Measurements from ENCODE around the gene GNPNAT1. TPM values are rescaled to one million over a fixed set of nuclear protein-coding genes. Genes with fewer than 3 reads are reported as not detected.

GNPNAT1 gene
- total and polyA plus RNA-seq, 2 of the 8 experiments (the other 6 are each of a cell fraction or from before 2014, with no cell fraction given), result 25.5 to 54.1 TPM

GRCh38 chr14:52836063-52836462 is 44.7 kb upstream of the GNPNAT1 start (continued):
- TF ChIP-seq BCL11A (IDR thresholded peaks at IDR 0.05; ENCODE audit: low read depth in 2 of 2, low read length in 2 of 2), result no peak
- TF ChIP-seq CBX5 (IDR thresholded peaks at IDR 0.05; ENCODE audit: low read depth, low read length), result no peak
- no peak for TF ChIP-seq MAX (IDR thresholded peaks at IDR 0.05)
- no peak for TF ChIP-seq FOSL1 (IDR thresholded peaks at IDR 0.05; ENCODE audit: insufficient read depth, low read depth, low read length)
- no peak for TF ChIP-seq YY1 (IDR thresholded peaks at IDR 0.05; ENCODE audit: low read depth, low read length)

Measured in H1 (cell line).